COLO668 (cell line): ENCODE data around the gene CHCHD1.
"Not testable (repeated sequence)": the region's sequence is repeated elsewhere in the genome, so short reads cannot be mapped to it uniquely, and the experiment has no call there.

Experiments
- DNase-seq: peaks from one replicate; lab custom pipeline; 2025; ENCODE audit not compliant: unreplicated experiment; lab: John Stamatoyannopoulos, UW

CHCHD1 gene

GRCh38 chr10:73781879-73782748 lies at the start of gene CHCHD1:
Gene CHCHD1 (plus strand): TSS chr10:73782048. CDS start chr10:73782076, 28 bp downstream.
- DNase-seq = peak; percentile 80

DNA sequence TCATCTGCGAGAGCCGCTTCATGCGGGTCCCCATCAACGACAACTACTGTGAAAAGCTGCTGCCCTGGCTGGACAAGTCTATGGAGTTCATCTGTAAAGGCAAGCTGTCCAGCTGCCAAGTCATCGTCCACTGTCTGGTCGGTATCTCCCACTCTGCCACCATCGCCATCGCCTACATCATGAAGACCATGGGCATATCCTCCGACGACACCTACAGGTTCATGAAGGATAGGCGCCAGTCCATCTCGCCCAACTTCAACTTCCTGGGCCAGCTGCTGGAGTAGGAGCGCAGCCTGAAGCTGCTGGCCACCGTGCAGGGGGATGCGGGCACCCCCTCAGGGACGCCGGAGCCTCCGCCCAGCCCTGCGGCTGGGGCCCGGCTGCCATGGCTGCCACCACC lies 49.4 kb upstream of the CHCHD1 start:
- DNase-seq = no peak

- no peak for DNase-seq
Observed at GRCh38 chr10:73732931-73733623, 48.8 kb upstream of the CHCHD1 start.

GRCh38 chr10:73734028-73734720 lies 47.7 kb upstream of the CHCHD1 start:
- no peak for DNase-seq

DNA sequence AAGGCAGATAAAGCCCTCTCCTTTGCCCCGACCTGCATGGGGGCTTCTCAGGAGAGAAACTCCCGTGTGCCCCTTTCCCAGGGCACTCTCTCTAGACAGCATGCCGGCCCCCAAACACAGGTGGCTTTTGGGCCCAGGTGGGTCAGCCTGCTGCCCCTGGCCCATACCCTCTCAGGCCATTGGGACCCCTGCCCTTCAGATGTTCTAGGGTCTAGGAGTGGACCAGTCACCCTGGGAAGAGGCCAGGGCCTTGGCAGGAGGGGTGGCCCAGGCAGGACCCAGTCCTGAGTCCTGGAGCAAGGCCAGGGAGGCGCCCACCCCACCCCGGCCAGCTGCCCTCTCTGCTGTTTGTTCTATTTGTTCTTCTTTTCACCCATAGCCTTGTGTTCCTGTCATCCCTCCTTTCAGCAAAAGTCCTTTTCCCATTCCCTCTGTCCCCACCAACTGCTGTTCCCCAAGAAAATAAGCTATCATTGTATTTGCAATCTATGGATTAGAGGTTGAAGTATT lies 47.0 kb upstream of the CHCHD1 start:
- no peak for DNase-seq

DNA sequence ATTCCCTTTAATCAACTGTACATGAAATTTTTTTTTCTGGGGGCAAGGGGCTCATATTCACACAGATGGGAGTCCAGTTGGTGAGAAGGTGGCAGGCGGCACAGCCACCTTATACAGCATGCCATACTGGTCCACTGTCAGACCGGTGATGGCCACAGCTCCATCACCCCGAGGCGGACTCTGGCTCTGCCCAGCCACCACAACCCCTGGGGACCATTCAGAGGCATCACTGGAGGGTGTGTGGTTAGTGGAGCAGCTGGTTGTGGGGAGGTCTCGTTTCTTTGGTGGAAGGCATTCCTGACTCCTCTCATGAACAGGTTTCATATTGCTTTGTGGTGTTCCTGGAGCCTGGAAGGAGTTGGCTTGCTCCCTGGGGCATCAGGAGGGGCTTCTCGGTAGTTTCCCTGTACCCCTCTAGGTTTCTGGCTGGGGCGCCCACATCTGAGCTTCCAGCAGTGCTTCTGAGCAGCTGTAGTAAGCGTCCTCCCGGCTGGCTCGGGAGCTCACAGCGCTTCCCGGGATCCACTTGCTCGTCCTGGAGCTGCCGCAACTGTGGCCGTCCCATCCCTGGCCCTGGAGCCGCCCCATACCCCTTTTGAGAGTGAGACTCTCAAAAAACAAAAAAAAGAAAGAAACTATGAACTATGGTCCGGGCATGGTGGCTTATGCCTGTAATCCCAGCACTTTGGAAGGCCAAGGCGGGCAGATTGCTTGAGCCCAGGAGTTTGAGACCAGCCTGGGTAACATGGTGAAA lies 41.2 kb upstream of the CHCHD1 start:
- not testable (repeated sequence) for DNase-seq

DNA sequence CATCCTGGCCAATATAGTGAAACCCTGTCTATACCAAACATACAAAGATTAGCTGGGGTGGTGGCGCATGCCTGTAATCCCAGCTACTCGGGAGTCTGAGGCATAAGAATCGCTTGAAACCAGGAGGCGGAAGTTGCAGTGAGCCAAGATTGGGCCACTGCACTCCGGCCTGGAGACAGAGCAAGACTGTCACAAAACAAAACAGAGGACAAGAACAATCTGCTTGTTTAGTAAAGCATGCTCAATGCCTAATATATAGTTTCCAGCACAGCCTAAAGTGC lies 39.5 kb upstream of the CHCHD1 start:
- no peak for DNase-seq

DNA sequence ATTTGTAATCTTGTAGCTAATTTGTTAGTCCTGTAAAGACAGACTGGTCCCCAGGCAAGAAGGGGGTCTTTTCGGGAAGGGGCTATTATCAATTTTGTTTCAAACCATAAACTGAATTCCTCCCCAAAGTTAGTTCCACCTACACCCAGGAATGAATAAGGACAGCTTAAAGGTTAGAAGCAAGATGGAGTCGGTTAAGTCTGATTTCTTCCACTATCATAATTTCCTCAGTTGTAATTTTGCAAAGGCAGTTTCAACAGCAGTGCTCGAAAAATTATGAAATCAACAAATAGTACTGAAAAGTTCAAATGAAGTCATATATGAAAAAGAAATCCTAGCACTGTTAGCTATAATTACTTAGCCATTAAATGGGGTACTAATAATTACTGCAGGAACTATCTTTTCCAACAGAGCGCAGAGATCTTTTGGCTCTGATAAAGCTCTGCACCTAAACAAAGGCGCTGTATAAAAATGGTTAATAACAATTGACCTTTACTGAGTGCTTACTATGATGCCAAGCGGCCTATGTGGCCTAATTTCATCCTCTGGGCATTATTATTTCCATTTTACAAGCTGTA lies 38.4 kb upstream of the CHCHD1 start:
- DNase-seq = no peak

DNA sequence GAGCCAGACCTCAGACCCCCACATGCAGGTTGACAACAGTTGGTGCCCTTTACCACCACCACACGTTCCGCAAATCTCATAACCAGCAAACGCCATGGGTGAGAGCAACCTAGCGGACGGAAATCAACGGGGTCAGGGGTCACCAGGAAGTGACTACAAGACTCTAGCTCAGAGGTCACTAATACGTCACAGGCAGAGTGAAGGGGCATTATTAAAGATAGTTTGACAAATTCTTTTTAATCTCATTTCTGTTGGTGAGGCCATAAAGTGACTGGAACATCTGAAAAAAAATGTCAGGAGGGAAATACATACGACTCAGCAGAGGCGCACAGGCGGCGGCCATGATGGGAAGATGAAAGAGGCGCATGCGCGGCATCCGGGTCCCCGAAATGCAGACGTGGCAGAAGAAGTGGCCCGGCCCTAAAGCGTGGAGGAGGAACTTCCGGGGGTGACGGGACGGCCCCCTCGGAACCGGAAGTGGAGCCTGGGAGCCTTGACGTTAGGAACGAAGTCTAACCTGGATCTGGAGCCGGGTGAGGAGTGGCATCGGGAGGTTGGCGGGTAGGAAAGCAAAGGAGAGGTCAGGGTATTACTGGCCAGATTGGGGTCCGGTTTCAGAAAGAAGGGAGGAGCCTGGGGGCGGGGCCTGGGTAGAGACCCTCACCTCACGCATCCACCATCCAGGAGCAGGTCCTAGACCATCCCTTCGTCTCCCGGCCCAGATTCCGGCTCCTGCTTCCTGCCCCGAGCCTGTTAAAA lies 37.8 kb upstream of the CHCHD1 start, which contains the start of gene SEC24C:
TSS of gene SEC24C (plus strand) at position 468 of the 759 bp plus-strand sequence. CDS start 2,461 bp downstream, outside the sequence.
- peak; percentile 93 for DNase-seq

GRCh38 chr10:73744664-73744975 lies 37.2 kb upstream of the CHCHD1 start:
- peak; percentile 36 for DNase-seq

GRCh38 chr10:73746721-73747120 lies 35.1 kb upstream of the CHCHD1 start:
- DNase-seq = no peak

DNA sequence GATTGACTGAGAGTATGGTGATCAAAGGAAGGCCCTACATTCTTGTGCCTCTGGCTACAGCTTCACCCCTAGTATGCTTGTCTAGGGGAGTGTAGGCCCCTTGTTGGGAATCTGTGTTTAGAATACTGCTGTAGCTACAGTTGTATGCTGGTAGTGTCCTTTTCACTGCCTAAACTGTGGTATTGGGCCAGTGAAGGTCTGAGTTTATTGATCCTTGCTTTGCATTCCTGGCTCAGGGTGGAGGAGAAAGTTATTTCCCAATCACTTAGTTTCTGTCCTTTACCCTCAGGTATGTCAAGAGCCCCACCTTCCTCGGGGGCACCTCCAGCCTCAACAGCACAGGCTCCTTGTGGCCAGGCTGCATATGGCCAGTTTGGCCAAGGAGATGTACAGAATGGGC lies 31.0 kb upstream of the CHCHD1 start:
- DNase-seq = no peak

DNA sequence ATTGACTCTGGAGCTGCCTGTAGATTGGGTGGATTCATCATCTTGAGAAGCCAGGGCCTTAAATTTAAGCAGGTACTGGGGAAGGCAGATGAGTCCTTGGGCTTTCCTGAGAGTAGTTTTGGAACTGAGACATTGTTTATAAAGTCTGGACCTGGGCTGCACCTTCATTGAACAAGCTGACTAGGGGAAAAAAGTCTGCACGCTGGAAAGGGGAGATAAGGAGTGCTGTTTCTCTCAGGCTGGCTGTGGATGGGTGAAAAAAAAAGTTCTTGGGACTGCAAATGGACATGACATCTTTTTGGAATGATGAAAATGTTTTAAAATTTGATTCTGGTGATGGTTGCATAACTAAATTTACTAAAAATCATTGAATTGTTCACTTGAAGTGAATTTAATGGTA lies 25.7 kb upstream of the CHCHD1 start:
- no peak for DNase-seq

DNA sequence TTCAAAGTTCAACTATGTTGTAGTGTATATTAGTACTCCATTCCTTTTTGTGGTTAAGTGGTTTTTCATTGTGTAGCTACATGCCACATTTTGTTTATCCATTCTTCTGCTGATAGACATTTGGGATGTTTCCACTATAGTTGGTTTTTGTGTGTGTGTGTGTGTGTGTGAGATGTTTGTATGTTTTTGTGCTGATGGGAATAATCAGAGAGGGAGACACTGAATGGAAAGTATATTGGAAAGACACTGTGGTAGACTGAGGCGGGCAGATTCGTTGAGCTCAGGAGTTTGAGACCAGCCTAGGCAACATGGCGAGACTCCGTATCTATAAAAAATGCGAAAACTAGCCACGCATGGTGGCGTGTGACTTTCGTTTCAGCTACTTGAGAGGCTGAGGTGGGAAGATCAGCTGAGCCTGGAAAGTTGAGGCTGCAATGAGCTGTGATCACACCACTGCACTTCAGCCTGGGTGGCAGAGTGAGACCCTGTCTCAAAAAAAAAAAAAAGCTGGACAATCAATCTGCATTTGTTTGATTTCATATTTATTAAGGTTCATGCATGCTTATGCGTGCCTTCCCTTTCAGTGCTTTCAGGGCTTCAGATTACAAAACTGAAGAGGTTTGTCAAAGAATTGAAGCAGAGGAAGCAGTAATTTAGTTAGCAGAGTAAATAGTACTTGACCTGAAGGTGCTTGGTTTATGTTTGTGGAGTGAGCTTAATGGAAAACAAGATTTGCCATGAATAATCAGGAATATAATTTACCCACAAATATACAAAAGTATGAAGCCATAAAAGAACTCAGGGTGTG lies 22.9 kb upstream of the CHCHD1 start:
- DNase-seq = no peak

DNA sequence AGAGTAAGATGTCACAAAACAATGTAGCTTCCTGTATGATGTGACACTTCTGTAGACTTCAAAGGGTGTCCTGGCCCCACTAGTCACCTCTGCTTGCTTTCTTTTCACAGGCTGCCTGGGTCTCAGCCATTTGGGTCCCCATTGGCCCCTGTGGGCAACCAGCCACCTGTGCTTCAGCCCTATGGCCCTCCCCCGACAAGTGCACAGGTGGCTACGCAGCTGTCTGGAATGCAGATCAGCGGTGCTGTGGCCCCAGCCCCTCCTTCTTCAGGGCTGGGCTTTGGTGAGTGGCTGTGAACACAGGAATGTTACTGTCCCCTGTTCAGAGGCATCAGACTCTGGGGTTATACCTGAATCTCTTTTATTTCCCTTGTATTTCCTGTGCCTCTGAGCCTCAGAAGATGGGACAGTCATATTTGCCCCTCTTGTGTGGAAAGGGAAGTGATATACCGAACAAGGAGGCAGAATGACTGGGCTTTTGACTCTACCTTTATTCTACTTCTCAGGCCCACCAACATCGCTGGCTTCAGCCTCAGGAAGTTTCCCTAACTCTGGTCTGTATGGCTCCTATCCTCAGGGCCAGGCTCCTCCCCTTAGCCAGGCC lies 22.2 kb upstream of the CHCHD1 start:
- DNase-seq = peak; percentile 53

- no peak for DNase-seq
Observed at GRCh38 chr10:73761781-73762180, 20.1 kb upstream of the CHCHD1 start.

GRCh38 chr10:73762915-73763314 lies 18.9 kb upstream of the CHCHD1 start:
- no peak for DNase-seq

DNA sequence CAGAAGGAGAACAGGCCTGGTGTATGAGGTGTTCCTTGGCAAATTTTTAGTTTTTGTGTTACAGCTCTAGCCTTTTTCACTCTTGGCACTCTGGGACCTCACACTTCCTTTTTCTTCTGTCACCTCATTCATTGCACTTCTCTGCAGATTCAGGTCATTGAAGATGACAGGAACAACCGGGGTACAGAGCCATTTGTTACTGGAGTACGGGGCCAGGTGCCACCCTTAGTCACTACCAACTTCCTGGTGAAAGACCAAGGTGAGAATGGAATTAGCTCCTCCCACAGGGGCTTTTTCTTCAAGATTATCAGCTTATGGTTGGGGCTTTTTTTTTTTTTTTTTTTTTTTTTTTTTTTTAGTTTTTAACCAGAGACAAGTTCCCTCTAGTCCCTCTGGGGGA lies 18.5 kb upstream of the CHCHD1 start:
- DNase-seq = no peak

DNA sequence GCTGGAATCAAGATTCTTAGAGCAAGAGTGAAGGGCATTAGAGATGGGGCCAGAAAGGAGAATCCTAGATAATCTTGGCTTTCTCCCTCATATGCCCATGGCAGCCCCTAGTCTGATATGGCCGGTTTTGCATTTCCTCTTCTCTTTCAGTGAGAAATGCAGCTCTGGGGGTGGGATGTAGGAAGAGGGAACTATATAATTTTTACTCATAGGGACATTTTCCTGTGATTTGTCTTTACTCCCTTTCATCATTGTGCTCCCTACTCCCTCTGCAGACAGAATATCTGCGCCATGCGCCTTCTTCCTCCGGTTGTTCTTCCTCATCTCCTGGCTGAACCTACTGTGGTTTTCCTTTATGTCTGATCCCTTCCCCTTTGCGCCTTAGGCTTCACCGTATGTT lies 16.8 kb upstream of the CHCHD1 start:
- DNase-seq = no peak
